NCI-H2227 (cell line): ENCODE measurements around the gene ATP7A.
"Not testable (repeated sequence)": the region's sequence is repeated elsewhere in the genome, so short reads cannot be mapped to it uniquely, and the experiment has no call there.

Experiments used
- DNase-seq: peaks from one replicate; lab custom pipeline; 2025; ENCODE audit not compliant: unreplicated experiment; lab: John Stamatoyannopoulos, UW

Gene ATP7A

DNA sequence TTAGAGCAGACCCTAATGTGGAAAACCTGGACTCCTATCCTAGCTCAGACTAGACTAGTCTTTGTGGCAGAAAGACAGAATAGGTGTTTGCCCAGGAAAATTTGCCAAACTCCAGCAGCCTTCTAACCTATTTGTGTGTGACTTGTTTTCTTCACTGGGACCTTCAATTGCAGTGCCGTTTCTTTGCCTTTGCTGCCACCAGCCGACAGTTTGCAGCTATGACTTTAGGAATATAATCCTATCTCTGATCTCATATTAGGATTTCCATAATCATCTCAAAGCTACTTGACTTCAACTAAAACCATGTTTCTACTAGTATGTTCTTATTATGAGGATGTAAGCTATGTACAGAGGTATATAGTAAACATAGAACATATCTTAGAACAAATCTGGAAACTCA lies 119.2 kb downstream of the ATP7A start:
- peak; percentile 32 for DNase-seq

DNA sequence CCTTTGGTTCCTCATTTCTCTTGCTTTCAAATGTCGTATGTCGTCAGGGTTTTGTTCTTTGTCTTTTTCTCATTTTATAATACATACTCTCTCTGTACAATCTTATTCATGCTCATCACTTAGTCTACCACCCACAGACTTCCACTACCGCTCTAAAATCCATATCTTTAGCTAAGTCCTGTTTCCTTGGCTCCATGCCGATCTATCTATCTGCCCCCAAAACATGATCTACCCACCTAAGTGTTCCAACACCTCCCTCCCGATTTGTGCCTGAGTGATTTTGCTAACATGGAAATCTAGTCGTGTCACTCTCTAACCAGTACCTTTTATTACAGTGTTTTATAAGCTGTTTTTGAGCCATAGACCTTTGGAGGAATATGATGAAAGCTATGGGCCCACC lies 124.6 kb downstream of the ATP7A start:
- DNase-seq: no peak

DNA sequence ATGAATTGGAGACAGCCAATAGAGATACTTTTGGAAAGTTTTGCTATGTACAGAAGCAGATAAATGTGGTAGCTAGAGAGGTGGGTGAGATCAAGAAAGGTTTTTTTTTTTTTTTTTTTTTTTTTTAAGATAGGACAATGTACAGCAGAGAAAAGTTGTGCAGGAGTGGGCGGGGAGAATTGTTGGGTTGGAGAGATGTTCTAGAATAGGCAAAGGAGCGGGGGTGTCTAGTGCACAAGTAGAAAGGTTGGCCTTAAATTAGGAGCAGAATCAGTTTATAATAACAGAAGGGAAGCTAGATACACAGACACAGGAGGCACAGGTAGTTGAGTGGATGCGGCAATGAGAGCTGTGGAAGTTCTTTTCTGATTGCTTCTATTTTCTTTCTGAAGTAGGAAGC lies 127.4 kb downstream of the ATP7A start:
- DNase-seq: no peak

DNA sequence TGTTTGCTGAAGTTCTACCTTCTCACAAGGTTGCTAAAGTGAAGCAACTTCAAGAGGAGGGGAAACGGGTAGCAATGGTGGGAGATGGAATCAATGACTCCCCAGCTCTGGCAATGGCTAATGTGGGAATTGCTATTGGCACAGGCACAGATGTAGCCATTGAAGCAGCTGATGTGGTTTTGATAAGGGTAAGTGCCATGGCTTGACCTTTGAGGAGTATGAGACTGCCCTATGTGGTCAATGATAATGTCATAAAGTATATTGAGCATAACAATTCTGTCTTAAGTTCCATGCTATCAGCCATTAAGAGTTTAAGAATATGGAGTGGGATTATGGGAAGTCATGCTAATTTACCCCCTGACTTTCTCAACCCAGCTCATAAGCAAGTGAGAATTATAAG lies 132.1 kb downstream of the ATP7A start:
- DNase-seq: no peak

DNA sequence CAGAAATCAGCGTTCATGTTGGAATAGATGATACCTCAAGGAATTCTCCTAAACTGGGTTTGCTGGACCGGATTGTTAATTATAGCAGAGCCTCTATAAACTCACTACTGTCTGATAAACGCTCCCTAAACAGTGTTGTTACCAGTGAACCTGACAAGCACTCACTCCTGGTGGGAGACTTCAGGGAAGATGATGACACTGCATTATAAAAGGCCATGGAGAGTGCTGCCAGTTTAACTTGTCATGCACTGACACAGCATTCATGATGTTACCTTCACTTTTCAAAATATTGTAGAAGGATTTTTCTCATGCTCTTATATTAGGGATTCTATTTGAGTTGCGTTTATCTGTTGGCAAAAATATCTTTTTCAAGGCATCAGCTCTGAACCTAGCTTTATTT lies 135.9 kb downstream of the ATP7A start:
- no peak for DNase-seq

DNA sequence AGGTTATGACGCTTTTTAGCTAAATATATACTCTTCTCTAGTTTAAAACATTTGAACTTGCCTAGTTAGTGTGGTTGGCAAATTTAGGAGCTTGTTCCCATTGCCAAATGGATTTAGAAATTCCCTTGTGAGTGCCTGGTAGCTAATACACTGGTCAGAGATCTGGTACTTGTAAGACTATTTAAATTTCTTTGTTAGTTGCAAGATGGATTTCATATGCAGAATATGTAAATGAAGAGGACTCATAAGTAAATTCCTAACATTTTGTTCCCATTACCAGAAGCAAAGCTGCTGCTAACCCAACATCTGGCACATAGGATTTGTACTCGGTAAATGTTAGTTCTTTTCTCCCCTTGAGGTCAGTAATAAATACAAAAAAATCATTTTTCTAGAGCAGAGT lies 137.6 kb downstream of the ATP7A start:
- no peak for DNase-seq

DNA sequence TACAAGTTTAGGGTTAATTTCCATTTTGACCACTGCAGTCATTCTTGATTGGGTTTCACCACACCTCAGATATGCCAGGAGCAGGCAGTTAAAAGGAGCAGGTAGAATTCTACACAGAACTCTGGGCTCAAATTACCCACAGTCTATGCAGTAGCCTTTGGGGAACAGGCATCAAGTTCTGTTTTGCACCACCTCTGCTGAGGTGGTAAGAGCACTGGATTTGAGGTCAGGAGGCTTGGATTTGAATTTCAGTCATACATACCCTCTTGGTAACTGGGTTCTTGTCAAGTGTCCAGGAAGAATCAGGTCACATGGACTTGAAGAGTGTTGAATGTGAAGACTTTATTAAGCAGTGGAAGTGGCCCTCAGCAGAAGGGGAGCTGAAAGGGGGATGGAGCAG lies 153.2 kb downstream of the ATP7A start:
- DNase-seq: no peak

DNA sequence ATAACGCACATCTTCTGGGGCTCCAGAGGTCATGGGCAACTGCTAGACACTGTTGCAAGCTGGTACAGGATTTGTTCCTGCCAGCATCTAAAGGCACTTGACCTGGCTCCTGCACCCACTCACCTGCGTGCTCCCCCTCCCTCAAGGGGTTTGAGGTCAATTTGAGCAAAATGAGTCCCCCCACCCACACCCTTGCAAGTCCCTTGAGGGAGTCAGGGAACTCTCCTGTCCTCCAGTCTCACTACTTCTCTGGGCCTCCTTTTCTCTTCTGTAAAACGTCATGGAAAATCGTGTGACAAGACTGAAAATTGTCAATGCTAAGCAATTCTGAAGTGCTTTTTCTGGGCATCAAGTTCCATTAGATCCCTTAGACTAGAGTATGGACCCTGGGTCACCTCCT lies 153.7 kb downstream of the ATP7A start:
- no peak for DNase-seq

DNA sequence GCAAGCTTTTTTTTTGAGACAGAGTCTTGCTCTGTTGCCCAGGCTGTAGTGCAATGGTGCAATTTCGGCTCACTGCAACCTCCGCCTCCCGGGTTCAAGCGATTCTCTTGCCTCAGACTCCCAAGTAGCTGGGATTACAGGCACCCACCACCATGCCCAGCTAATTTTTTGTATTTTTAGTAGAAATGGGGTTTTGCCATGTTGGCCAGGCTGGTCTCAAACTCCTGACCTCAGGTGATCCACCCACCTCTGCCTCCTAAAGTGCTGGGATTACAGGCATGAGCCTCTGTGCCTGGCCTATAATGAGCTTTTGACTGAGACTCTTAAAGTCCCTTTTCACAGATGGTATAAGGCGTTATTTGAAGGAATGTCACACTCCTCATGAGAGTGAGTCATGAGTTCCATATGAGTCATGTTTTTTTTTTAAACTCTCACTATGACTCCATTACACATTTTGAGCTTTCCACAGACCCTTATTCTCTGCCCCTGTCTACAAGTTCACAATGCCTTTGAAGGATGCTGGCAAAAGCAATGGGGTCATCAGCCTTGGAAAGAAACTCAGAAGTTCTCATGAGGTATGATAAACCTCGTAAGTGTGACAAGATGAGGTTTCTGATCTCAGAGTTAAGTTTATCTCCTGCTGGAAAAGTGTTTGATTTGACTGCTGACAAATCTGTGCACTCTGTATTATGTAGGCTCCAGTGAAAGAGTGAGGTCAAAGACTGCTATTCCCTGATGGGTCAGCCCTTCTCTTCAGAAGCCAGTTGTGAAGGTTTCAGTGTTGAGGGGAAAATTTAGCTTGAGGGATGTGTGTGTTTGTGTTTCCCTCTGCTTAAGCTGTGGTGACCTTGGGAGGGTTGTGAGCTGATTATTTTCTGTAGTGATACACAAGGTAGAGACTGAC lies 154.5 kb downstream of the ATP7A start:
- DNase-seq: not testable (repeated sequence)

DNA sequence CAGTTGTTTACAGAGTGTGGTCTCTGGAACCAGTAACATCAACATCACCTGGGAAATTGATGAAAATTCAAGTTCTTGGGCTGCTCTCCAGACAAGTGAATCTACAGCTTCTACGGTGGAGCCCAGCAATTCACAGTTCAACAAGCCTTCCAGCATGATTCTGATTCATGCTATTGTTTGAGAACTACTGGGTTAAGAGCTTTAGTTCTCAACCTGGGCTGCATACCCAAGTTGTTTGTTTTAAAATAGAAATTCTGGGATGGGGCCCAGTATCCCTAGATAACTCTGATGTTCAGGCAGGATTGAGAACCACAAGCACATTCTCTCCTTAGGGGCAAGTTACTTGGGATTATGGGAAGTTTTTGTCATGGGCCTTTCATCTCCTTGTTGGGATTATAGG lies 155.6 kb downstream of the ATP7A start:
- DNase-seq: no peak

DNA sequence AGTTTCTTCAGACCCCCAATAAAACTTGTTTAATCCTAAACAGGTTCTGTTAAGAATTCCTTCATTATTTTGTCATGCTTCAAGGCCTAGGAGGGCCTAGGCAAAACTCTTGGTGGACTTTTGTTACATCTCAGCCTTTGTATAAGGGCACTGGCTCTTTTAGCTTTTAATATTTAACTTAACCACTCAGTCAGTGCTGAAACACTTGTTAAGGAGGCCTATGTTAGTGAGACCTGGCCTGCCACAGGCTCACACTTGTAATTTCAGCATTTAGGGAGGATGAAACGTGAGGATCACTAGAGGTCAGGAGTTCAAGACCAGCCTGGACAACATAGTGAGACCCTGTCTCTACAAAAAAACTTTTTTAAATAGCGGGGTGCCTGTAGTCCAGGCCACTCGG lies 160.8 kb downstream of the ATP7A start:
- no peak for DNase-seq

DNA sequence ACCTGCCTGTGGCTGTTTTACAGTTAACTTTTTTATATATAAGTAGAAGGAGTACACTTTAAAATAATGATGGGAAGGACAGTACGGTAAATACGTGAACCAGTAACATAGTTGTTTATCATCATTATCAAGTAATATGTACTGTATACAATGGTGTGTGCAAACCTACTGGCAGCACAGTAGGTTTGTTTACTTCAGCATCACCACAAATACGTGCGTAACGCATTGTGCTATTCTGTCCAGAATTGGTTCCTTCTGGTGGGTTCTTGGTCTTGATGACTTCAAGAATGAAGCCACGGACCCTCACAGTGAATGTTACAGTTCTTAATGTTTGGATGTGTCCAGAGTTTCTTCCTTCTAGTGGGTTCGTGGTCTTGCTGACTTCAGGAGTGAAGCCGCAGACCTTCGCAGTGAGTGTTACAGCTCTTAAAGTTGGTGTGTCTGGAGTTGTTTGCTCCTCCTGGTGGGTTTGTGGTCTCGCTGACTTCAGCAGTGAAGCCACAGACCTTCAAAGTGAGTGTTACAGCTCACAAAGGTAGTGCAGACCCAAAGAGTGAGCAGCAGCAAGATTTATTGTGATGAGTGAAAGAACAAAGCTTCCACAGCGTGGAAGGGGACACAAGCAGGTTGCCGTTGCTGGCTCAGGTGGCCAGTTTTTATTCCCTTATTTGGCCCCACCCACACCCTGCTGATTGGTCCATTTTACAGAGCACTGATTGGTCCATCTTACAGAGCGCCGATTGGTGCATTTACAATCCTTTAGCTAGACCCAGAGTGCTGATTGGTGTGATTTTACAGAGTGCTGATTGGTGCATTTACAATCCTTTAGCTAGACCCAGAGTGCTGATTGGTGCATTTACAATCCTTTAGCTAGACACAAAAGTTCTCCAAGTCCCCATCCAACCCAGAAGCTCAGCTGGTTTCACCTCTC lies 162.9 kb downstream of the ATP7A start:
- not testable (repeated sequence) for DNase-seq

DNA sequence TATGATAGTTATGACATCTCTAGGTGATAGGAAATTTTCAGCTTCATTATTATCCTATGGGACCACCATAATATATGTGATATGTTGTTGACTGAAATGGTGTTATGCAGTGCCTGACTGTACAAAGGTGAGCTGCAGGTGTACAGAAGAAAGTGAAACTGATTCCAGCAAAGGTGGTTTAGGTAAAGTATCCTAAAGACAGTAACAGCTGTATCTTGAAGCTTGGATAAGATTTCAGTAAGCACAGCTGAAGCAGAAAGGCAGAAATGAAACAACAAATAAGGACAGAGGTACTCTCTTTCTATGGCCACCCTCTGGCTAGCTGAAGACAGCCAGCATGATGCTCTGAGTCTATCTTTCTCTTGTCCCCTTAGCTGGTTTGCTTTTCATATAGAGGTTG lies 163.6 kb downstream of the ATP7A start:
- no peak for DNase-seq

DNA sequence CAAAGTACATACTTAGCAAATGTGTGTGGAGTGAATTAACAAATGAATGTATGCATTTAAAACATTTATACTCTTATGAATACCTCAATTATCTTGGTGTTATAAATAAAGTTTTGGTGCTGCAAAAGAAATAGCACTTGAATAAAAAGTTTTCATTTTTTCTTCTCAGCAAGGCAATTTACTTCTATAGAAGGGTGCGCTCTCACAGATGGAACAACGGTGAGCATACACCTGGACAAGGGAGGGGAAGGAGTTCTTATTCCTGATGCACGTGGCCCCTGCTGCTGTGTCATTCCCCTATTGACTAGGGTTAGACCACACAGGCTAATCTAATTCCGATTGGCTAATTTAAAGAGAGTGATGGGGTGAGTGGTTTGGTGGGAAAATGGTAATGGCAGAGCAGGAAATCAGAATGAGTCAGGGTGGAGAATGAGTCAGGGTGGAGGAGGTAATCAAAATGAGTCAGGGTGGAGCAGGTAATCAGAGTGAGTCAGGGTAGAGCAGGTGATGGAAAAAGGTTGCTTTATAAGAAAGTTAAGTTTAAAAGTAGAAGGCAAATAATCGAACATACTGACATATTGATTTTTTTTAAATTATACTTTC lies 165.4 kb downstream of the ATP7A start:
- DNase-seq: no peak

DNA sequence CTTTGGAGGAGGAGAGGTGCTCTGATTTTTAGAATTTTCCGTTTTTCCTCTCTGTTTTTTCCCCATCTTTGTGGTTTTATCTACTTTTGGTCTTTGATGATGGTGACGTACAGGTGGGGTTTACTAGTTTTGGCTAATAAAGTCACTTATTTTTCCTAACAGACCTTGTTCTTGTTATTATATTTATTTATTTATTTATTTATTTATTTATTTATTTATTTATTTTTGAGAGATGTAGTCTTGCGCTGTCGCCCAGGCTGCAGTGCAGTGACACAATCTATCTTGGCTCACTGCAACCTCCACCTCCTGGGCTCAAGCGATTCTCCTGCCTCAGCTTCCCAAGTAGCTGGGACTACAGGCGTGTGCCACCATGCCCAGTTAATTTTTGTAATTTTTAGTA lies 170.9 kb downstream of the ATP7A start:
- DNase-seq: not testable (repeated sequence)

DNA sequence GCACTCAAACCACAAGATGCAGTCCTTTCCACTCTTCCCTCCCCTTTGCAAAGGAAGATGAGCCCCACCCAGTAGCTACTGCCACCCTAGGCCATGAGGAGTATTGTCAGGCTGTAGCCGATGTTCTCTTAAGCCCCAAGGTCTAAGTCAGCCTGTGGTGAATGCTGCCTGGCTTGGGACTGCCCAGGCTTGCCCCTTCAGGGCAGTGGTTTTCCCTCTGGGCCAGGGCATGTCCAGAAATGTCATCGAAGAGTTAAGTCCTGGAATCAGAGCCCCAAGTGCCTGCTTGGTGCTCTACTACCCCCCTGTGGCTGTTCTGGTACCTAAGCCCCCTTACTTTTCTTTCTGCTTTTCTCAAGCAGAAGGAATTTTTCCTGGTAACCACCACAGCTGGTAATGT lies 181.8 kb downstream of the ATP7A start:
- no peak for DNase-seq

DNA sequence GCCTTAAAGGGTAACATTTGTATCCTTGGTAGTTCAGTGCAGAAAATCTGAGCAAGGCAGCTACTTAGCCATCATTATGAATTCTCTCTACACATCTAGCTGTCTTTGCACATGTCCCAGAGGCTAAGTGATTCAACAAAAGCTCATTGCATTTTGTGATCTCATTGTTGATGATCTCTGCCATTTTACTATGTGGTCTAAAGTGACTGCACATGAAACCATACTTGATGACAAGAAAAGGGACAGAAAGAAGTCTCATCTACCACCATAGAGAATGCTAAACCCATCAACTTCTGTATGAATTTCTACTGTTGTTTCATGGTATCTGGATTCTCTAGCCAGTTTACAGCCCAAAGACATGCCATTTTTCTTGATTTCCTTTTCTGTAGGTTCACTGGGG lies 187.6 kb downstream of the ATP7A start:
- no peak for DNase-seq
